OCI-LY1 (cell line): ENCODE data around the gene GKN1.

Experiments used
- H2AFZ ChIP-seq: fragments of 200-600 bp; sonication (generic), shearing (Covaris generic); 2 replicates; pipeline ENCODE4 v1.6.0; 2014; ENCODE audit warnings: antibody characterized with exemption, mild to moderate bottlenecking, low read length
- H3F3A ChIP-seq: fragments of 200-600 bp; sonication (generic), shearing (Covaris generic); 2 replicates; pipeline ENCODE4 v1.6.0; 2014; ENCODE audit warnings: mild to moderate bottlenecking, antibody characterized with exemption, low read length, moderate library complexity; ENCODE audit not compliant: insufficient read depth
- H3K27ac ChIP-seq: fragments of 200-600 bp; sonication (generic); 2 replicates; pipeline ENCODE4 v1.5.1; 2014; ENCODE audit warnings: low read length, mixed run types, mild to moderate bottlenecking, low read depth; ENCODE audit not compliant: poor library complexity, severe bottlenecking
- H3K27me3 ChIP-seq: fragments of 200-600 bp; sonication (generic); 2 replicates; pipeline ENCODE4 v1.6.0; 2014; ENCODE audit warnings: antibody characterized with exemption, mild to moderate bottlenecking, low read length, moderate library complexity; ENCODE audit not compliant: insufficient read depth
- H3K36me3 ChIP-seq: fragments of 200-600 bp; sonication (generic); 2 replicates; pipeline ENCODE4 v1.6.1; 2014; ENCODE audit warnings: mild to moderate bottlenecking, antibody characterized with exemption, low read length, moderate library complexity, mixed read lengths; ENCODE audit not compliant: insufficient read depth
- H3K4me1 ChIP-seq: fragments of 200-600 bp; sonication (generic); 2 replicates; pipeline ENCODE4 v1.5.1; 2014; ENCODE audit warnings: mild to moderate bottlenecking, low read length, moderate library complexity; ENCODE audit not compliant: insufficient read depth, severe bottlenecking
- H3K4me2 ChIP-seq: fragments of 200-600 bp; sonication (generic), shearing (Covaris generic); 2 replicates; pipeline ENCODE4 v1.6.1; 2014; ENCODE audit warnings: low read length
- H3K4me3 ChIP-seq: fragments of 200-600 bp; sonication (generic); 2 replicates; pipeline ENCODE4 v1.5.1; 2014; ENCODE audit warnings: low read length, low read depth, mild to moderate bottlenecking, mixed read lengths; ENCODE audit not compliant: poor library complexity, severe bottlenecking
- H3K79me2 ChIP-seq: fragments of 200-600 bp; shearing (Covaris generic); 2 replicates; pipeline ENCODE4 v1.6.1; 2016; ENCODE audit warnings: mixed run types, low read length, mixed read lengths; ENCODE audit not compliant: insufficient read depth
- H3K9ac ChIP-seq: fragments of 200-600 bp; sonication (generic), shearing (Covaris generic); 2 replicates; pipeline ENCODE4 v1.6.1; 2014; ENCODE audit warnings: mild to moderate bottlenecking, low read length, mixed read lengths
- H3K9me2 ChIP-seq: fragments of 200-600 bp; sonication (generic), shearing (Covaris generic); 2 replicates; pipeline ENCODE4 v1.6.1; 2014; ENCODE audit warnings: low read depth, mild to moderate bottlenecking, low read length, mixed read lengths
- H3K9me3 ChIP-seq: fragments of 200-600 bp; shearing (Covaris generic); 2 replicates; pipeline ENCODE4 v1.6.1; 2014; ENCODE audit warnings: low read length, mixed read lengths
- H4K20me1 ChIP-seq: fragments of 200-600 bp; sonication (generic), shearing (Covaris generic); 2 replicates; pipeline ENCODE4 v1.6.0; 2016; ENCODE audit warnings: mild to moderate bottlenecking, low read length; ENCODE audit not compliant: insufficient read depth
- CTCF ChIP-seq: fragments of 200-600 bp; sonication (generic), shearing (Covaris generic); IDR thresholded peaks from 2 replicates; pipeline ENCODE4 v1.5.1; 2017; ENCODE audit warnings: mild to moderate bottlenecking, antibody characterized with exemption, low read length, moderate library complexity, mixed read lengths
- EZH2 ChIP-seq: fragments of 200-600 bp; sonication (generic), shearing (Covaris generic); IDR thresholded peaks from 2 replicates; pipeline ENCODE4 v1.8.0; 2017; ENCODE audit warnings: borderline replicate concordance, mixed run types, mild to moderate bottlenecking, antibody characterized with exemption, low read length, moderate library complexity, mixed read lengths

GKN1 gene

DNA sequence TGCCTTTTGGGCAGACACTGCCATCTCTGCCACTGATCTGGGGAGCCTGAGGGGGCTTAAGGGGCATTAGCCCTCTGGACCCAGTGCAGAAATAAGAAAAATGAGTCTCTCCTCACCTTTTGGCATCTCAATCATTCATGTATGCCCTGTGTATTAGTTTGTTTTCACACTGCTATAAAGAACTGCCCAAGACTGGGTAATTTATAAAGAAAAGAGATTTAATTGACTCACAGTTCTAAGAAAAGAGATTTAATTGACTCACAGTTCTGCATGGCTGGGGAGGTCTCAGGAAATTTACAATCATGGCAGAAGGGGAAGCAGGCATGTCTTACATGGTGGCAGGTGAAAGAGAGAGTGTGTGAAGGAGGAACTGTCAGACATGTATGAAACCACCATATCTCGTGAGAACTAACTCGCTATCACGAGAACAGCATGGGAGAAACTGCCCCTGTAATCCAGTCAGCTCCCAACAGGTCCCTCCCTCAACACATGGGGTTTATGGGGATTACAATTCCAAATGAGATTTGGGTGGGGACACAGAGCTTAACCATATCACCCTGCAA, 43.2 kb upstream of the GKN1 start:
- Histone ChIP-seq H3K79me2 (no peaks in the 10 kb centered on the region), H3K9me3 (no peaks in the 10 kb centered on the region), H3K4me3 (no peak overlapping the region), H4K20me1 (no peaks in the 10 kb centered on the region), H3F3A (no peaks in the 10 kb centered on the region), H3K4me2 (no peak overlapping the region), H2AFZ (no peak overlapping the region), H3K27ac (no peak overlapping the region), H3K9ac (no peak overlapping the region), H3K4me1 (no peaks in the 10 kb centered on the region), H3K27me3 (peaks cover 3% of the 10 kb centered on the region; the same call in 1 of the 2 replicates), H3K36me3 (no peaks in the 10 kb centered on the region), H3K9me2 (no peaks in the 10 kb centered on the region)
- no peak for TF ChIP-seq EZH2
- TF ChIP-seq CTCF, result no peak

- no peaks in the 10 kb centered on the region for H4K20me1 ChIP-seq
- no peaks in the 10 kb centered on the region for H3K36me3 ChIP-seq
- no peak overlapping the region for H3K4me2 ChIP-seq
- TF ChIP-seq EZH2, result no peak
- H3K27me3 ChIP-seq, result peaks cover 3% of the 10 kb centered on the region; the same call in 1 of the 2 replicates
- no peaks in the 10 kb centered on the region for H3K9me3 ChIP-seq
- no peak overlapping the region for H3K27ac ChIP-seq
- no peak overlapping the region for H2AFZ ChIP-seq
- H3K9me2 ChIP-seq, result no peaks in the 10 kb centered on the region
- no peaks in the 10 kb centered on the region for H3K4me1 ChIP-seq
- no peak overlapping the region for H3K4me3 ChIP-seq
- H3K9ac ChIP-seq, result no peak overlapping the region
- no peaks in the 10 kb centered on the region for H3K79me2 ChIP-seq
- no peaks in the 10 kb centered on the region for H3F3A ChIP-seq
Measured at GRCh38 chr2:68931799-68932198, 42.6 kb upstream of the GKN1 start.

GRCh38 chr2:68932402-68932801, 42.0 kb upstream of the GKN1 start:
- H3K36me3 ChIP-seq, result no peaks in the 10 kb centered on the region
- no peaks in the 10 kb centered on the region for H3K9me3 ChIP-seq
- no peak overlapping the region for H3K4me2 ChIP-seq
- no peaks in the 10 kb centered on the region for H3K4me1 ChIP-seq
- no peaks in the 10 kb centered on the region for H4K20me1 ChIP-seq
- H3K9me2 ChIP-seq, result no peaks in the 10 kb centered on the region
- H3K9ac ChIP-seq, result no peak overlapping the region
- peaks cover 3% of the 10 kb centered on the region; the same call in 1 of the 2 replicates for H3K27me3 ChIP-seq
- no peaks in the 10 kb centered on the region for H3F3A ChIP-seq
- H3K79me2 ChIP-seq, result no peaks in the 10 kb centered on the region
- H2AFZ ChIP-seq, result no peak overlapping the region
- H3K27ac ChIP-seq, result no peak overlapping the region
- TF ChIP-seq CTCF (no peak), EZH2 (no peak)
- H3K4me3 ChIP-seq, result no peak overlapping the region

DNA sequence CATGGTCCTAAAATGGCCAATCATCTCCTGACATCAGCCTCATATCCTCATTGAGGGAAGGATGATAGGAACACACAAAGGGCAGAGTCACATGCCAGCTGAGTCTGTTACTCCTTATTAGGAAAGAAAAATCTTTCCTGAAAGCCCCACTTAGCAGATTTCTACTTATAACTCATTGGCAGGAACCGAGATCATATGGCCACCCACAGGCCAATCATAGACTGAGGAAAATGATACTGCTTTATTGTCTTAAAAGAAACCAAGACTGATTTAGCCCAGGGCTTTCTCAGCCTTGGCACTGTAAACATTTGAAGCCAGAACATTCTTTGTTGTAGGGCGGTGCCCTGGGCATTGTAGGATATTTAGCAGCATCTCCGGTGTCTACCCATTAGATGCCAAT, 40.4 kb upstream of the GKN1 start:
- Histone ChIP-seq H3K79me2 (no peaks in the 10 kb centered on the region), H3K9ac (no peak overlapping the region), H3K27me3 (peaks cover 3% of the 10 kb centered on the region; the same call in 1 of the 2 replicates), H3K9me2 (no peaks in the 10 kb centered on the region), H3K4me1 (no peaks in the 10 kb centered on the region), H3K9me3 (no peaks in the 10 kb centered on the region), H3F3A (no peaks in the 10 kb centered on the region), H3K27ac (no peak overlapping the region), H3K4me2 (no peak overlapping the region), H3K36me3 (no peaks in the 10 kb centered on the region), H3K4me3 (no peak overlapping the region), H2AFZ (no peak overlapping the region), H4K20me1 (no peaks in the 10 kb centered on the region)
- TF ChIP-seq CTCF (no peak), EZH2 (no peak)
